Neutrophil (primary cell): ENCODE measurements around the gene TTYH3.

Experiments
- H3K27ac ChIP-seq: fragments of 200-600 bp; sonication (generic); 2 replicates; pipeline ENCODE4 v1.5.1; 2016; ENCODE audit warnings: mild to moderate bottlenecking, moderate library complexity
- H3K27me3 ChIP-seq: fragments of 200-600 bp; sonication (generic); 2 replicates; pipeline ENCODE4 v1.6.0; 2016; ENCODE audit warnings: mild to moderate bottlenecking
- H3K36me3 ChIP-seq: fragments of 200-600 bp; sonication (generic); 2 replicates; pipeline ENCODE4 v1.5.1; 2017
- H3K4me1 ChIP-seq, 2 experiments: fragments of 200-600 bp in 1 of 2; sonication (generic) in 1 of 2; 1 replicate in 1 of 2; 2 replicates in 1 of 2; pipeline versions ENCODE4 v1.5.1 to v1.6.1; 2013 to 2016; ENCODE audit warnings: low read depth in 1 of 2, low read length in 1 of 2, mild to moderate bottlenecking in 1 of 2, moderate library complexity in 1 of 2; ENCODE audit not compliant: control insufficient read depth in 1 of 2, insufficient read depth in 1 of 2
- H3K4me3 ChIP-seq, 2 experiments: fragments of 200-600 bp in 1 of 2; sonication (generic) in 1 of 2; 1 replicate in 1 of 2; 2 replicates in 1 of 2; pipeline ENCODE4 v1.5.1; 2013 to 2016; ENCODE audit warnings: low read depth in 1 of 2, low read length in 1 of 2, mild to moderate bottlenecking in 1 of 2, moderate library complexity in 1 of 2
- H3K9me3 ChIP-seq: fragments of 200-600 bp; sonication (generic); 2 replicates; pipeline ENCODE4 v1.5.1; 2016
- TF ChIP-seq, protein P1 (sequence below): fragments of 200-600 bp; sonication (generic); IDR thresholded peaks from 2 replicates; pipeline ENCODE4 v1.5.1; 2016; ENCODE audit warnings: antibody characterized with exemption

TTYH3 gene

DNA sequence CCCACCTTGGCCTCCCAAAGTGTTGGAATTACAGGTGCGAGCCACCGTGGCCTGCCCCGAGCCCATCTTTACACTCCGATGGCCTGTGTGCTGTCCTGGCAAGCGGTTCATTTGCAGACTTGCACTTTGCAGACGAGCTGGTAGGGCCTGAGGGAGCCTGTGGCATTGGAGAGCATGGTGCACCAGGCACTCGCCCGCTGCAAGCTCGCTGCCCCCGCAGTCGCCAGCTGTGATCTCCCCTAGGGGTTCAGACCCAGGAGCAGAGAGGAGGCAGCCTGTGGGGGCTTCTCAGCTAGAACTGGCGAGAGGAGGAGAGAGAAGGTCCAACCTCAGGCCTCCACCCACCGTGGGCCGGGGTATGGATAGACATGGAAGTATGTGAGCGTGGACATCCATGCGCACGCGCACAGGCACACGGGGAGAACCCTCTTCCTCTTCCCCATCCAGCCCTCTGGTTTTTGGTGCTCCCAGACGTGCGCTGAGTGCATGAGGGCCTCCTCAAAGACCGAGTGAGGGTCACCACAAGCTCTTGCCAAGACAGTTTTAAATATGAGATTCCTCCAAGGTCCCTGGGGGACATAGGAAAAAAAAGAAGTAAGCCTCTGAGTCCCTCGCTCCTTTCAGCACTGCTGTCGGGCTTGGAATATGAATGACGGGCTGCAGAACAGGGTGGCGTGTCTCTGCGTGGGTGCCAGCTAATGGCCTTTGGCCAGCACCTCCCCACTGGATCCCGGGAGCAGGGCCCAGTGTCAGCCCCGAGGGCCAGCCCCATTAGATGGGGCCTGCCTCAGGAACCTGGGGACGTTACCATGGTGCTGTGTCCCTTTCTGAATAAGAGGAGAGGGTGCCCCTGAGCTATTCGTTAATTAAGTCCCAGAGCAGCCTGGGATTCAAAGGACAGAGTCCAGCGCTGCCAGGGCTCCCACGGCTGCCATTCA lies 15.1 kb upstream of the TTYH3 start:
- Histone ChIP-seq H3K9me3 (no peaks in the 10 kb centered on the region), H3K36me3 (no peaks in the 10 kb centered on the region), H3K4me1 (no peaks in the 10 kb centered on the region), H3K4me3 (no peak overlapping the region), H3K27ac (no peak overlapping the region), H3K27me3 (peaks cover 5% of the 10 kb centered on the region)
- TF ChIP-seq, protein P1, sequence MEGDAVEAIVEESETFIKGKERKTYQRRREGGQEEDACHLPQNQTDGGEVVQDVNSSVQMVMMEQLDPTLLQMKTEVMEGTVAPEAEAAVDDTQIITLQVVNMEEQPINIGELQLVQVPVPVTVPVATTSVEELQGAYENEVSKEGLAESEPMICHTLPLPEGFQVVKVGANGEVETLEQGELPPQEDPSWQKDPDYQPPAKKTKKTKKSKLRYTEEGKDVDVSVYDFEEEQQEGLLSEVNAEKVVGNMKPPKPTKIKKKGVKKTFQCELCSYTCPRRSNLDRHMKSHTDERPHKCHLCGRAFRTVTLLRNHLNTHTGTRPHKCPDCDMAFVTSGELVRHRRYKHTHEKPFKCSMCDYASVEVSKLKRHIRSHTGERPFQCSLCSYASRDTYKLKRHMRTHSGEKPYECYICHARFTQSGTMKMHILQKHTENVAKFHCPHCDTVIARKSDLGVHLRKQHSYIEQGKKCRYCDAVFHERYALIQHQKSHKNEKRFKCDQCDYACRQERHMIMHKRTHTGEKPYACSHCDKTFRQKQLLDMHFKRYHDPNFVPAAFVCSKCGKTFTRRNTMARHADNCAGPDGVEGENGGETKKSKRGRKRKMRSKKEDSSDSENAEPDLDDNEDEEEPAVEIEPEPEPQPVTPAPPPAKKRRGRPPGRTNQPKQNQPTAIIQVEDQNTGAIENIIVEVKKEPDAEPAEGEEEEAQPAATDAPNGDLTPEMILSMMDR: no peak

DNA sequence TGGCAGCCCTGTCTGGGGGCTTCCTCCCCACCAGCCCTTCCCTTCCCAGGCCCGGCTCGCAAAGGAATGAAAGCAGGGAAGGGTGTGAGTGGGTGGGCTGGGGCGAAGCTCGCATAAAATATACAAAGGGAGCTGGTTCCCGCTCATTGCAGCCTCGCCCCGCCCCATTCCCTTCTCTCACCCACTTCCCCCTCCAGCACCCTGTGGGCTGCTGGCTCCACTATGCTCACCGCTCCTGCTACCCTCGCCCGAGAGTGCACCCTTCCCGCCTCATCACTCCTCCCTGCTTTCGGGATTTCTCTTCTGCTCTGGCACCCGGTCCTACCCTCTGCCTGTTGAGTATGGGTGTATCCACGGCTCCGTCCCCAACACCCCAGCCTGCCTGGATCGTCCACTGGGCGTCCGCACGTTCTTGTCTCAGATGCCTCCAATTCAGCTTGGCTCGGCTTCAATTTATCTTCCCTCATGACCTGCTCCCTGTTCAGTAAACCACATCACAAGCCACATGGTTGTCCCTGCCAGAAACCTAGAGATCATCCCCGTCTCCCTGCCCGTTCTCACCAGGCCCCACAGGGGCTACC lies 14.4 kb upstream of the TTYH3 start:
- TF ChIP-seq, protein P1: no peak
- Histone ChIP-seq H3K27me3 (peaks cover 5% of the 10 kb centered on the region), H3K9me3 (no peaks in the 10 kb centered on the region), H3K4me1 (no peaks in the 10 kb centered on the region), H3K36me3 (no peaks in the 10 kb centered on the region), H3K4me3 (no peak overlapping the region), H3K27ac (no peak overlapping the region)

DNA sequence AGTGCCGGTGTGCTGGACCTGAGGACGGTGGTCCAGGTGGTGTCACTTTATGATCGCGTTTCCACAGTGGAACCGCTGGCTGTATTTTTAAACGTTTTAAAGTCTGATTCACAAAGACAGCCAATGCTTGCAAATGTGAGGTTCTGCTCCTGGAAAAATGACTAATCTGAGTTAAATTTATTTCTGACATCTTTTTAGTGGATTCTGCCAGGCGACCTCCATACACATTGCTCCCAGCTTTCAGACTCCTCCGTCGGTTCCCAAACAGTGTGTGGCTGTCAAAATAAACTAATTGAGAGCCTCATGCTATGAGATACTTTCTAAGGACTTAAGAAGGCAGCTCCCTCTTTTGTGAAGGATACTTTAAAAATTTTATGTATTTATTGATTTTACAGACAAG lies 12.7 kb upstream of the TTYH3 start:
- Histone ChIP-seq H3K4me1 (peaks cover 11 to 15% of the 10 kb centered on the region in 2 experiments), H3K9me3 (no peaks in the 10 kb centered on the region), H3K27ac (no peak overlapping the region), H3K36me3 (no peaks in the 10 kb centered on the region), H3K27me3 (peaks cover 4% of the 10 kb centered on the region), H3K4me3 (no peak overlapping the region)
- TF ChIP-seq, protein P1: no peak

DNA sequence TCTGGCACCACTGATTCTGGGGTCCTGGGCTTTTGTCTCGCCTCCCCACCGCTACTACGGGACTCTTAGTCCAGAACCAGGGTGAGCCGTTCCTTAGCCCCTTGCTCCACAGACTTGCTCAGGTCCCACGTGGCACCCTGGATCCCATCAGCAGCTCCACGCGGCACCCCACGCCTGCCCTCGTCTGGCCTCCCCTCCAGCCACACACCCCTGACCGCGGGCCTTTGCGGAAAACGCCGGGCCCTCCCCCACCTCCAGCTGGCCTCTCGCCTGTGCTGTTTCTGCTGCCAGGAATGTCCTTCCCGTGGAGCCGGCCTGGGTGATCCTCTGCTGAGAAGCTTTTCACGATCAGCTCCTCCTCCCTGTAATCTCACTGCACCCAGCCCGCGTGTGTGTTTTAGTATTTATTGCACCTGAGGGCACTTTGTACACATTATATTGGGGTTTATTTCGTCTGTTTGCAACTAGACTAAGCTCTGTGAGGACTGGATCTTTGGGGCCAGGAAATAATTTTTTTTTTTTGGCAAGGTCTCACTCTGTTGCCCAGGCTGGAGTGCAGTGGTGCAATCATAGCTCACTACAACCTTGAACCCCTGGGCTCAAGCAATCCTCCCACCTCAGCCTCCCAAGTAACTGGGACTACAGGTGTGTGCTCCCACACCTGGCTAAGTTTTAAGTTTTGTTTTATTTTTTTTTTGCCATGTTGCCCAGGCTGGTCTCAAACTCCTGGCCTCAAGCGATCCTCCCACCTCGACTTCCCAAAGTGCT lies 10.5 kb upstream of the TTYH3 start:
- TF ChIP-seq, protein P1: no peak
- Histone ChIP-seq H3K27ac (no peak overlapping the region), H3K4me1 (peaks cover 11 to 15% of the 10 kb centered on the region in 2 experiments), H3K36me3 (no peaks in the 10 kb centered on the region), H3K4me3 (no peak overlapping the region), H3K27me3 (no peaks in the 10 kb centered on the region), H3K9me3 (no peaks in the 10 kb centered on the region)

DNA sequence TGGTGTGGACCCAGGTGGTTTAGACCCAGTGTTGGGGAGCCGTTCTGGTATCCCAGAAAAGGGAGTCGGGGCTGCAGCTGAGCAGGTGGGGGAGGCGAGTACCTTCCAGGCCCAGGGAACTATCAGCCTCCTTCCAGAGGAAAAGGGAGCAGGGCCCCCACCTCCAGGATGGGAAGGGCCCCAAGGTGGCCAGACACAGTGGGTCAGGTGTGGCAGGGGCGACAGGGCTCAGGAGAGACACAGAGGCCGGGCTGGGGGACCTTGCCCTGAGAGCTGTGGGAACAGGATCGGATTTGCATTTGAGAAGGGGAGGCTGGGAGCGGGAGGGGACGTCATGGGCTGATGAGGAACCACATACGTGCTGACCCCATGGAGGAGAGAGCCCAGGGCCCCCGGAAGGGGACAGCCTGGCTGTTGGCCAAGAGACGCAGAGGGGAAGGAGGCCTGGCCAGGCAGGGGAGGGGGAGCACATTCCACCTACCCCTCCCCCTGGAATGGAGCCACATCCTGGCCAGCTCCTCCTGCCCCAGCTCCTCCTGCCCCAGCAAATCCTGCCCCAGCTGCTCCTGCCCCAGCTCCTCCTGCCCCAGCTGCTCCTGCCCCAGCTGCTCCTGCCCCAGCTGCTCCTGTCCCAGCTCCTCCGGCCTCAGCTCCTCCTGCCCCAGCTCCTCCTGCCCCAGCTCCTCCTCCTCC lies 9.7 kb upstream of the TTYH3 start:
- Histone ChIP-seq H3K27me3 (no peaks in the 10 kb centered on the region), H3K9me3 (no peaks in the 10 kb centered on the region), H3K27ac (no peak overlapping the region), H3K4me3 (no peak overlapping the region), H3K36me3 (no peaks in the 10 kb centered on the region), H3K4me1 (peaks cover 11 to 15% of the 10 kb centered on the region in 2 experiments)
- TF ChIP-seq, protein P1: no peak
